SK-N-SH treated with all-trans-retinoic acid at 6 μM for 48 hours (cell line): Measurements from ENCODE around the gene CDKN2AIP.

Experiments used
- BACH2 ChIP-seq: fragments of 250-450 bp; sonication (Bioruptor Pico); IDR thresholded peaks from 2 replicates; pipeline ENCODE4 v1.9.0; 2021; ENCODE audit warnings: mild to moderate bottlenecking, borderline replicate concordance
- CREB5 ChIP-seq: fragments of 250-450 bp; sonication (Bioruptor Pico); IDR thresholded peaks from 2 replicates; pipeline ENCODE4 v1.5.1; 2020; ENCODE audit warnings: low read depth, mild to moderate bottlenecking, moderate library complexity
- ESRRG ChIP-seq: fragments of 250-450 bp; sonication (Bioruptor Pico); IDR thresholded peaks from 2 replicates; pipeline ENCODE4 v1.6.1; 2021; ENCODE audit warnings: mild to moderate bottlenecking
- PATZ1 ChIP-seq: fragments of 250-450 bp; sonication (Bioruptor Pico); IDR thresholded peaks from 2 replicates; pipeline ENCODE4 v1.8.0; 2020; ENCODE audit warnings: mild to moderate bottlenecking, moderate library complexity, borderline replicate concordance
- RARB ChIP-seq: fragments of 250-450 bp; sonication (Bioruptor Pico); IDR thresholded peaks from 2 replicates; pipeline ENCODE4 v1.8.0; 2021; ENCODE audit warnings: mild to moderate bottlenecking, moderate library complexity
- TCF4 ChIP-seq: fragments of 250-450 bp; sonication (Bioruptor Pico); IDR thresholded peaks from 2 replicates; pipeline ENCODE4 v1.8.0; 2021; ENCODE audit warnings: mild to moderate bottlenecking, moderate library complexity, borderline replicate concordance
- ZFP3 ChIP-seq: fragments of 250-450 bp; sonication (Bioruptor Pico); IDR thresholded peaks from 2 replicates; pipeline ENCODE4 v1.5.0; 2020; ENCODE audit warnings: mild to moderate bottlenecking, moderate library complexity

GRCh38 chr4:183402771-183403170 is 41.7 kb upstream of the CDKN2AIP start:
- TF ChIP-seq TCF4 (no peak), PATZ1 (CRISPR knock-in tag) (no peak), BACH2 (CRISPR knock-in tag) (no peak), RARB (CRISPR knock-in tag) (no peak), ZFP3 (CRISPR knock-in tag) (no peak), ESRRG (CRISPR knock-in tag) (no peak), CREB5 (CRISPR knock-in tag) (no peak)
